WTC11 (cell line): Measurements from ENCODE around the gene GPR84. TPM values are rescaled to one million over a fixed set of nuclear protein-coding genes. Genes with fewer than 3 reads are reported as not detected.

Source experiments
- ATAC-seq: fragments of 200-7000 bp; cut with Tn5 transposase; 2 replicates; pipeline ENCODE4 v1.10.0; 2021; ENCODE audit warnings: mild to moderate bottlenecking, moderate library complexity
- CTCF ChIA-PET: fragments of 300-600 bp; sonication (Branson Sonifier 250); formaldehyde crosslinking; loops from one replicate; lab custom pipeline; 2021; ENCODE audit warnings: antibody characterized with exemption; lab: Charles Lee
- POLR2A ChIA-PET: fragments of 350-600 bp; sonication (Branson Sonifier 250); formaldehyde crosslinking; loops from one replicate; lab custom pipeline; 2021; ENCODE audit warnings: antibody characterized with exemption; lab: Charles Lee
- DNase-seq: peaks from one replicate; pipeline ENCODE4 v3.0.0; 2021; ENCODE audit warnings: low spot score
- H3K27ac Mint-ChIP-seq: 2 replicates; pipeline ENCODE4 v1.8.0; 2021; ENCODE audit warnings: mixed read lengths
- H3K27me3 Mint-ChIP-seq: 2 replicates; pipeline ENCODE4 v1.8.0; 2021; ENCODE audit warnings: low read depth, mild to moderate bottlenecking, moderate library complexity, mixed read lengths
- H3K36me3 Mint-ChIP-seq: 2 replicates; pipeline ENCODE4 v1.8.0; 2021; ENCODE audit warnings: mixed read lengths
- H3K4me1 Mint-ChIP-seq: 2 replicates; pipeline ENCODE4 v1.8.0; 2022; ENCODE audit warnings: mixed read lengths
- H3K4me3 Mint-ChIP-seq: 2 replicates; pipeline ENCODE4 v1.8.0; 2021; ENCODE audit warnings: mild to moderate bottlenecking, moderate library complexity, mixed read lengths
- H3K9me3 Mint-ChIP-seq: 2 replicates; pipeline ENCODE4 v1.8.0; 2021; ENCODE audit warnings: mixed read lengths
- ERG ChIP-seq: fragments of 250-450 bp; sonication (Bioruptor Pico); IDR thresholded peaks from 2 replicates; pipeline ENCODE4 v1.8.0; 2021; ENCODE audit warnings: mild to moderate bottlenecking
- HMGA2 ChIP-seq: fragments of 250-450 bp; sonication (Bioruptor Pico); IDR thresholded peaks from 2 replicates; pipeline ENCODE4 v1.4.0; 2021; ENCODE audit warnings: mild to moderate bottlenecking, moderate library complexity
- PRDM15 ChIP-seq: sonication (generic); formaldehyde crosslinking; IDR thresholded peaks from 2 replicates; pipeline ENCODE4 v1.8.0; 2022; ENCODE audit warnings: missing genetic modification reagents
- TEAD4 ChIP-seq: sonication (generic); formaldehyde crosslinking; IDR thresholded peaks from 2 replicates; pipeline ENCODE4 v1.8.0; 2022; ENCODE audit warnings: mild to moderate bottlenecking, missing genetic modification reagents
- ZNF281 ChIP-seq: sonication (generic); formaldehyde crosslinking; IDR thresholded peaks from 2 replicates; pipeline ENCODE4 v1.8.0; 2023; ENCODE audit warnings: mild to moderate bottlenecking, missing genetic modification reagents
- ZNF532 ChIP-seq: fragments of 250-450 bp; sonication (Bioruptor Pico); IDR thresholded peaks from 2 replicates; pipeline ENCODE4 v1.9.0; 2021; ENCODE audit warnings: mild to moderate bottlenecking, borderline replicate concordance
- total RNA-seq: library from RNA; stranded (reverse); gene quantifications from 3 replicates; pipeline ENCODE4 v1.2.3, GENCODE V29; 2021

The GPR84 gene
- total RNA-seq, 1 experiment from 2014 or later, result 0.13 TPM

GRCh38 chr12:54379398-54380201 lies 15.3 kb upstream of the GPR84 start (continued):
- TF ChIP-seq PRDM15 (CRISPR knock-in tag), result peak; percentile 60
- peak; percentile 68; the same call in 1 of the 2 replicates for TF ChIP-seq ERG
- no peak for TF ChIP-seq HMGA2 (CRISPR knock-in tag)
- TF ChIP-seq, all 79 proteins: peak for 7

GRCh38 chr12:54378796-54379397 lies 14.6 kb upstream of the GPR84 start:
- CTCF ChIA-PET, result interaction anchor here (0.6 to 4.3 kb wide), 65 partner anchors 8 to 388 kb away, joined by 3 to 167 read pairs (median 5); partner anchors contain the start of genes CBX5, COPZ1, HNRNPA1 and HOXC5
- DNase-seq, result peak; percentile 80
- Mint-ChIP-seq H3K4me1 (peaks cover 17% of the 10 kb centered on the region), H3K36me3 (peaks cover 10% of the 10 kb centered on the region), H3K9me3 (no peaks in the 10 kb centered on the region), H3K4me3 (peak overlapping the region; percentile 82), H3K27ac (no peak overlapping the region), H3K27me3 (peaks cover 10% of the 10 kb centered on the region)
- POLR2A ChIA-PET, result interaction anchor here (1.1 to 1.8 kb wide), 6 partner anchors 12 to 99 kb away, joined by 3 to 10 read pairs (median 4); partner anchors contain the start of genes CBX5 and HNRNPA1
- peak; percentile 88 for ATAC-seq
- TF ChIP-seq TEAD4 (CRISPR knock-in tag) (no peak), ZNF281 (peak; percentile 31; the same call in 1 of the 2 replicates), ZNF532 (CRISPR knock-in tag) (no peak)
- TF ChIP-seq, all 79 proteins: peak for 1
